GM10266 (cell line): ENCODE results near the gene CDH22.

ENCODE experiments used
- DNase-seq: peaks from one replicate; pipeline ENCODE4 v3.0.0; 2012; ENCODE audit errors: extremely low spot score
- CTCF ChIP-seq: IDR thresholded peaks from 2 replicates; pipeline ENCODE4 v1.5.1; 2012; ENCODE audit warnings: mild to moderate bottlenecking, low read depth; ENCODE audit not compliant: control insufficient read depth, insufficient read depth; ENCODE audit errors: missing control alignments

Gene CDH22

GRCh38 chr20:46264391-46265266, 43.7 kb downstream of the CDH22 start:
- TF ChIP-seq CTCF: no peak
- no peak for DNase-seq

- no peak for TF ChIP-seq CTCF
These were observed 46.6 kb downstream of the CDH22 start for GRCh38 chr20:46261456-46262253.

GRCh38 chr20:46260936-46261454, 47.3 kb downstream of the CDH22 start:
- no peak for TF ChIP-seq CTCF
- no peak for DNase-seq

More at GRCh38 chr20:46261456-46262253, 46.6 kb downstream of the CDH22 start:
- DNase-seq: no peak

- no peak for TF ChIP-seq CTCF
- no peak for DNase-seq
These were observed 47.8 kb downstream of the CDH22 start for GRCh38 chr20:46260480-46260879.

- no peak for DNase-seq
- TF ChIP-seq CTCF: no peak
These were observed 48.9 kb downstream of the CDH22 start for GRCh38 chr20:46259260-46259859.

- no peak for TF ChIP-seq CTCF
- no peak for DNase-seq
These were observed 50.4 kb downstream of the CDH22 start for GRCh38 chr20:46257887-46258286.

- no peak for DNase-seq
- no peak for TF ChIP-seq CTCF
These were observed 52.0 kb downstream of the CDH22 start for GRCh38 chr20:46256293-46256692.
